ENCODE data around the gene OR5AU1. TPM values are rescaled to one million over a fixed set of nuclear protein-coding genes. Genes with fewer than 3 reads are reported as not detected.

The OR5AU1 gene
- total and polyA plus RNA-seq, 8 donors, result not detected

DNA sequence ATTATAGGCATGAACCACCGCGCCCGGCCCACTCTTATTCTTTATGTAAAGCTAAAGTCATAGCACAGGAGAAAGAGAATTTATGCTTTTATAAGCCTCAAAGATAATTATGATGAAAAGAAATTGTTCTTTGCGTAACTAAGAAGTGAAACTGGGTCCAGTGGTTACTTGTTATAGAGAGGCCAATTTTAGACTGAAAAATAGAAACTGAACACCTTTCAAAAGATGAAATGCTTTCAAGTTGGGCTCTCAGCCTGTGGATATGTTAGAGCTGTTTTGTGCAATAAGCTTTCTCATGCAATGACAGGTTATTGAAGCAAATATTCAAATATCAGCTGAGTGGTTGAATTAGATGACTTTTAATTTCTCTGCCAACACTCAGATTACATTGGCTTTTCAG is 47.1 kb downstream of the OR5AU1 start:
- intact Hi-C loops (cut with DNase I), result no loop called here
- H3K4me3 ChIP-seq, result no peak overlapping the region
- TF ChIP-seq, protein P1, sequence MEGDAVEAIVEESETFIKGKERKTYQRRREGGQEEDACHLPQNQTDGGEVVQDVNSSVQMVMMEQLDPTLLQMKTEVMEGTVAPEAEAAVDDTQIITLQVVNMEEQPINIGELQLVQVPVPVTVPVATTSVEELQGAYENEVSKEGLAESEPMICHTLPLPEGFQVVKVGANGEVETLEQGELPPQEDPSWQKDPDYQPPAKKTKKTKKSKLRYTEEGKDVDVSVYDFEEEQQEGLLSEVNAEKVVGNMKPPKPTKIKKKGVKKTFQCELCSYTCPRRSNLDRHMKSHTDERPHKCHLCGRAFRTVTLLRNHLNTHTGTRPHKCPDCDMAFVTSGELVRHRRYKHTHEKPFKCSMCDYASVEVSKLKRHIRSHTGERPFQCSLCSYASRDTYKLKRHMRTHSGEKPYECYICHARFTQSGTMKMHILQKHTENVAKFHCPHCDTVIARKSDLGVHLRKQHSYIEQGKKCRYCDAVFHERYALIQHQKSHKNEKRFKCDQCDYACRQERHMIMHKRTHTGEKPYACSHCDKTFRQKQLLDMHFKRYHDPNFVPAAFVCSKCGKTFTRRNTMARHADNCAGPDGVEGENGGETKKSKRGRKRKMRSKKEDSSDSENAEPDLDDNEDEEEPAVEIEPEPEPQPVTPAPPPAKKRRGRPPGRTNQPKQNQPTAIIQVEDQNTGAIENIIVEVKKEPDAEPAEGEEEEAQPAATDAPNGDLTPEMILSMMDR (IDR thresholded peaks at IDR 0.05), result no peak
- no peaks in the 10 kb centered on the region for H3K27me3 ChIP-seq
- WGBS, 2 donors, result 91 to 95% methylated on average over 4 of the region's 4 CpGs
- no peaks in the 10 kb centered on the region for H3K36me3 ChIP-seq
- FAIRE-seq, result no peak
- H3K4me1 ChIP-seq, result peaks cover 12 to 26% (median 18%) of the 10 kb centered on the region in 3 donors
- DNase-seq, result no peak
- ATAC-seq, result no peak
- H3K9me3 ChIP-seq, result no peaks in the 10 kb centered on the region
- H3K27ac ChIP-seq, result no peak overlapping the region

DNA sequence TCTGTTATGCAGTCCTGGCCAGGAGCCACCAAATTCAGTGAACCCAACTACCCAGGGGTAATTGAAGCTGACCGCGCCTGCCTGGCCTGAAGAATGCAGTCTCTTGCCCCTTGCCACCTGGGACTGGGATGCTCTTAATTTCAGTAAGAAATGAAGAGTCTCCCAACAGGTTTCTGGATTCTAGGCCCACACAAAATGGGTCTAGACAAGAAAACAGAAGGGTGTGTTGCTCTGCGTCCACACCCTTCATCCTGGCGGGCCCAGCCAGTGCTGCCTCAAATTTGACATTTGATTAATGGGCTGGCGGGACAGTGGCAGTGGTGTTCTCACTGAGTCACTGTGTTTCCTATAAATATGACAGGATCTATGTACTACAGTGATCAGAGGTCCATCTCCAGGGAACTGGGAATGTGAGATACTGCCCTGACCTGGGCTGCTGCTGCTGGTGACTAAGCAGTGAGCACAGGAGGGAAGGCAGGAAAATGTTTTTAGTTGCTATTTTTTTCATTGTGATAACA is 48.5 kb downstream of the OR5AU1 start:
- FAIRE-seq, result no peak
- Histone ChIP-seq H3K9me3 (no peaks in the 10 kb centered on the region), H3K4me3 (no peak overlapping the region), H3K4me1 (peaks cover 12 to 30% (median 18%) of the 10 kb centered on the region in 3 donors), H3K27ac (peak overlapping the region in 1 of 4 donors; percentile 98), H3K27me3 (no peaks in the 10 kb centered on the region), H3K36me3 (no peaks in the 10 kb centered on the region)
- TF ChIP-seq, protein P1 (IDR thresholded peaks at IDR 0.05), result no peak
- intact Hi-C loops (cut with DNase I), result no loop called here
- 33 to 43% methylated on average over 5 of the region's 5 CpGs for WGBS, 2 donors
- no peak for ATAC-seq
- DNase-seq, result peak in 1 of 6 donors; percentile 24

DNA sequence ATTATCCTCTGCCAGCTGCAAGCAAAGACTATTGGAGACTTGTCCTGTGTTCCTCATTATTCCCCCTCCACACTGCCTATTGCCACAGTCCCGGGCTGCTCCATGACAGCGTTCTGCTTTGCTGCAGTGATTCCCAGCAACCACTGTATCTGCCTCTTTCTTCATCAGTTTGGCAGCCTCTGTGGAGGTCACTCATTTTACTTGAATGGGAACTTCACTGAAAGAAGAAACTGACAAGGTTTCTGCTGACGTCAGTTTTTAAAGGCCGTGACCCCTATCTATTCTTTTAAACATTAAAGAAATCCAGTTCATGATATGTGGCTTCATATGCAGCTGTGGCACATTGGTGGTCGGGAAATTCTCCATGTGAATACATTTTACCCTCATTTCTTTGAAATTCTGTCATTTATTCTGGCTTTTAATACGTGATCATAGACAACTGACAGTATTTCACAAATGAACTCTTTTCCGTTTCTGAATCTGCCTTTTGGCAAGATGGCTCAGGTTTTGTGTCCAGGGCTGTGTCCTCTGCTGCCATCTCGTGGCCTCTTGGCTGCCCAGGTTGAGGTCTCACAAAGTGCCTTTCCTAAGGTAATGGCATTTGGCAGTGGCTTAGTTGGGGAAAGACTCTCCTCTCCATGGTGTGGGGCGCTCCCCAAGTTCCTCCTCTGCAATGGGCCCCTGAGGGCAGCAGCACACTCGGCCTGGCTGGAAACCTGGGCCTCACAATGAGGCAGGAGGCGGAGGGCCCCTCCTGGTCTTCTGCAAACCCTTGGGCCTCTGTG is 49.2 kb downstream of the OR5AU1 start:
- FAIRE-seq (no peak), ATAC-seq (peak in 3 of 4 donors; percentile 40 to 46 (median 41)), DNase-seq (peak; percentile 79 to 88 (median 86))
- Histone ChIP-seq H3K4me3 (no peak overlapping the region), H3K27ac (peak overlapping the region in 2 of 4 donors; percentile 5 to 98), H3K27me3 (no peaks in the 10 kb centered on the region), H3K36me3 (no peaks in the 10 kb centered on the region), H3K4me1 (peaks cover 12 to 30% (median 18%) of the 10 kb centered on the region in 3 donors), H3K9me3 (no peaks in the 10 kb centered on the region)
- intact Hi-C loops (cut with DNase I), result no loop called here
- TF ChIP-seq, protein P1 (IDR thresholded peaks at IDR 0.05), result peak; percentile 57 to 86 (median 81)
- 11% methylated on average over 11 of the region's 11 CpGs for WGBS, 2 donors

DNA sequence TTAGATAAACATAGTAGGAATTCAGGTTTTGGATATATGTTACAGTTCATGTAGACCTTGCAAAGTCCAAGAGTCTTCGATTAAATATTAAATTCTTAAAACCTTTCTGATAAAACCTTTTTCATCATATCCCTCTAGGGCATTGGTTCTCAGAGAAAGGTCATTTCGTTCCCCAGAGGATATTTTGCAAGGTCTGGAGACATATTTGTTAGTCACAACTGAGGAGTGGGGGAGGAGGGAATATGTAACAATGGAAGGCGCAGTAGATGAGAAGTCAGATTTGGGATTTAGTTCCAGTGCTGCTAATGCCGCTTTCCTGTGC is 49.7 kb downstream of the OR5AU1 start:
- Histone ChIP-seq H3K4me1 (peaks cover 12 to 30% (median 18%) of the 10 kb centered on the region in 3 donors), H3K27ac (peak overlapping the region in 2 of 4 donors; percentile 5 to 98), H3K36me3 (no peaks in the 10 kb centered on the region), H3K27me3 (no peaks in the 10 kb centered on the region), H3K4me3 (no peak overlapping the region), H3K9me3 (no peaks in the 10 kb centered on the region)
- TF ChIP-seq, protein P1 (IDR thresholded peaks at IDR 0.05), result no peak
- WGBS, 2 donors, result 54 to 63% methylated on average over 4 of the region's 4 CpGs
- no peak for DNase-seq
- intact Hi-C loops (cut with DNase I), result no loop called here
- FAIRE-seq, result no peak
- ATAC-seq, result no peak

DNA sequence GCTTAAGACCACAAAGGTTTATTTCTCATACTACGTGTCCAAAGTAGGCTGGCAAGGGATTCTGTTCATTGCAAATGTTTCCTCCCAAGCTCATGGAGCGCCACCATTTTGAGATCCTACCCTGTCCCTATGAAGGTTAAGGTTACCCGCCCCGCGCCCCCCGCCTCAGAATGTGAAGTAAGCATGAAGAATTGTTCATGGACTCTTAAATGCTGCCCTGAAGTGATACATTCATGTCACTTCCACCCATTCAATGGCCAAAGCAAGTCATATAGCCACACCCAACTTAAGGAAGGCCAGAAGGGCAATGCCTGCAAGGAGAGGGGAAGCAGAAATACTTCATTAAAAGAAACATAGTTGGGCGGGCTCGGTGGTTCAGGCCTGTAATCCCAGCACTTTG is 50.8 kb downstream of the OR5AU1 start:
- intact Hi-C loops (cut with DNase I), result no loop called here
- DNase-seq, result no peak

More for the DNA sequence above, 50.8 kb downstream of the OR5AU1 start:
- ATAC-seq, result no peak
- peak overlapping the region in 3 of 4 donors; percentile 98 for H3K27ac ChIP-seq
- H3K4me3 ChIP-seq, result no peak overlapping the region
- no peaks in the 10 kb centered on the region for H3K9me3 ChIP-seq
- FAIRE-seq, result no peak
- H3K27me3 ChIP-seq, result no peaks in the 10 kb centered on the region
- H3K4me1 ChIP-seq, result peaks cover 12 to 31% (median 18%) of the 10 kb centered on the region in 3 donors
- WGBS, 2 donors, result 79 to 83% methylated on average over 8 of the region's 8 CpGs
- TF ChIP-seq, protein P1 (IDR thresholded peaks at IDR 0.05), result no peak
- H3K36me3 ChIP-seq, result no peaks in the 10 kb centered on the region
